GM13976 (cell line): ENCODE data around the gene MAFB.

Experiments used
- DNase-seq: peaks from one replicate; pipeline ENCODE4 v3.0.0; 2012; ENCODE audit warnings: low spot score
- CTCF ChIP-seq: IDR thresholded peaks from 2 replicates; pipeline ENCODE4 v1.5.1; 2012; ENCODE audit warnings: borderline replicate concordance, mild to moderate bottlenecking; ENCODE audit not compliant: insufficient read depth; ENCODE audit errors: extremely low read depth, missing control alignments, control extremely low read depth
- in situ Hi-C: fragments of 300-500 bp; cut with MboI; formaldehyde crosslinking; loops from one replicate; pipeline ENCODE4 v1.12.0; 2022; ENCODE audit warnings: low sequenced_read_pairs, mixed read lengths, inconsistent platforms; ENCODE audit not compliant: unreplicated experiment

The MAFB gene

GRCh38 chr20:40636486-40636885 lies 52.5 kb downstream of the MAFB start:
- no peak for TF ChIP-seq CTCF
- in situ Hi-C loops: no loop called here
- no peak for DNase-seq

- in situ Hi-C loops: no loop called here
- no peak for DNase-seq
- TF ChIP-seq CTCF: no peak
Measured at GRCh38 chr20:40635971-40636370, 53.1 kb downstream of the MAFB start.
